Measurements from ENCODE around the gene PCDHGA6.

Gene PCDHGA6

DNA sequence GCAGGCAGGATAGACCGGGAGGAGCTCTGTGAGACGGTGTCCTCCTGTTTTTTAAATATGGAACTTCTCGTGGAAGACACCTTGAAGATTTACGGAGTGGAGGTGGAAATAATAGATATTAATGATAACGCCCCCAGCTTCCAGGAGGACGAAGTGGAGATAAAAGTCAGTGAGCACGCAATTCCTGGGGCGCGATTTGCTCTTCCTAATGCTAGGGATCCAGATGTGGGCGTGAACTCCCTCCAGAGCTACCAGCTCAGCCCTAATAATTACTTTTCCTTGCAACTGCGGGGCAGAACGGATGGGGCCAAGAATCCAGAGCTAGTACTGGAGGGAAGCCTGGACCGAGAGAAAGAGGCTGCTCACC, 47.8 kb downstream of the PCDHGA6 start:
- H3K27me3 ChIP-seq = peaks cover 100% of the 10 kb centered on the region
- peaks cover 17% of the 10 kb centered on the region in 2 experiments for H3K4me1 ChIP-seq (ENCODE audit: control insufficient read depth in 1 of 2, insufficient read depth in 1 of 2, low read depth in 1 of 2, low read length in 1 of 2)
- H3K36me3 ChIP-seq = no peaks in the 10 kb centered on the region
- peak overlapping the region; percentile 56 for H3K4me3 ChIP-seq (ENCODE audit: low read depth in 1 of 2, low read length in 1 of 2)
- TF ChIP-seq, protein P1, sequence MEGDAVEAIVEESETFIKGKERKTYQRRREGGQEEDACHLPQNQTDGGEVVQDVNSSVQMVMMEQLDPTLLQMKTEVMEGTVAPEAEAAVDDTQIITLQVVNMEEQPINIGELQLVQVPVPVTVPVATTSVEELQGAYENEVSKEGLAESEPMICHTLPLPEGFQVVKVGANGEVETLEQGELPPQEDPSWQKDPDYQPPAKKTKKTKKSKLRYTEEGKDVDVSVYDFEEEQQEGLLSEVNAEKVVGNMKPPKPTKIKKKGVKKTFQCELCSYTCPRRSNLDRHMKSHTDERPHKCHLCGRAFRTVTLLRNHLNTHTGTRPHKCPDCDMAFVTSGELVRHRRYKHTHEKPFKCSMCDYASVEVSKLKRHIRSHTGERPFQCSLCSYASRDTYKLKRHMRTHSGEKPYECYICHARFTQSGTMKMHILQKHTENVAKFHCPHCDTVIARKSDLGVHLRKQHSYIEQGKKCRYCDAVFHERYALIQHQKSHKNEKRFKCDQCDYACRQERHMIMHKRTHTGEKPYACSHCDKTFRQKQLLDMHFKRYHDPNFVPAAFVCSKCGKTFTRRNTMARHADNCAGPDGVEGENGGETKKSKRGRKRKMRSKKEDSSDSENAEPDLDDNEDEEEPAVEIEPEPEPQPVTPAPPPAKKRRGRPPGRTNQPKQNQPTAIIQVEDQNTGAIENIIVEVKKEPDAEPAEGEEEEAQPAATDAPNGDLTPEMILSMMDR (IDR thresholded peaks at IDR 0.05) = no peak
- peaks cover 8% of the 10 kb centered on the region for H3K9me3 ChIP-seq
- no peak overlapping the region for H3K27ac ChIP-seq

DNA sequence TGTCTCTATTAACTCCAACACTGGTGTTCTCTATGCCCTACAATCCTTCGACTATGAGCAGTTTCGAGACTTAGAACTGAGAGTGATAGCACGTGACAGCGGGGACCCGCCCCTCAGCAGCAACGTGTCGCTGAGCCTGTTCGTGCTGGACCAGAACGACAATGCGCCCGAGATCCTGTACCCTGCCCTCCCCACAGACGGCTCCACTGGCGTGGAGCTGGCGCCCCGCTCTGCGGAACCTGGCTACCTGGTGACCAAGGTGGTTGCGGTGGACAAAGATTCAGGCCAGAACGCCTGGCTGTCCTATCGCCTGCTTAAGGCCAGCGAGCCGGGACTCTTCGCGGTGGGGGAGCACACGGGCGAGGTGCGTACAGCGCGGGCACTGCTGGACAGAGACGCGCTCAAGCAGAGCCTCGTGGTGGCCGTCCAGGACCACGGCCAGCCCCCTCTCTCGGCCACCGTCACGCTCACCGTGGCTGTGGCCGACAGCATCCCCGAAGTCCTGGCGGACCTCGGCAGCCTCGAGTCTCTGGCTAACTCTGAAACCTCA, 49.1 kb downstream of the PCDHGA6 start:
- Histone ChIP-seq H3K4me1 (ENCODE audit: control insufficient read depth in 1 of 2, insufficient read depth in 1 of 2, low read depth in 1 of 2, low read length in 1 of 2) (peaks cover 11 to 12% of the 10 kb centered on the region in 2 experiments), H3K27ac (no peak overlapping the region), H3K36me3 (no peaks in the 10 kb centered on the region), H3K4me3 (ENCODE audit: low read depth in 1 of 2, low read length in 1 of 2) (no peak overlapping the region), H3K9me3 (peaks cover 8% of the 10 kb centered on the region), H3K27me3 (peaks cover 100% of the 10 kb centered on the region)
- TF ChIP-seq, protein P1 (IDR thresholded peaks at IDR 0.05) = no peak

DNA sequence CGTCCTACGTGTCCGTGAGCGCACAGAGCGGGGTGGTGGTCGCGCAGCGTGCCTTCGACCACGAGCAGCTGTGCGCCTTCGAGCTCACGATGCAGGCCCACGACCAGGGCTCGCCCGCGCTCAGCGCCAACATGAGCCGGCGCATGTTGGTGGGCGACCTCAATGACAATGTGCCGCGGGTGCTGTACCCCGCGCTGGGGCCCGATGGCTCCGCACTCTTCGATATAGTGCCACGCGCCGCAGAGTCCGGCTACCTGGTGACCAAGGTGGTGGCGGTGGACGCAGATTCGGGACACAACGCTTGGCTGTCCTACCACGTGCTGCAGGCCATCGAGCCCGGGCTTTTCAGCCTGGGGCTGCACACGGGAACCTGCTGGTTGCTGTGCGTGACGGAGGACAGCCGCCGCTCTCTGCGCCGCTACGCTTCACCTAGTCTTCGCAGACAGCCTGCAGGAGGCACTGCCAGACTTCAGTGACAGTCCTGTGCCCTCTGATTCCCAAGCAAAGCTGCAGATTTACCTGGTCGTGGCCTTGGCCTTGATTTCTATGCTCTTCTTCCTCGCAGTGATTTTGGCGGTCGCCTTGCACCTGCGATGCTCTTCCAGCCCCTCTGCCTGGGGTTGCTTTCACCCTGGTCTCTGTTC, 54.2 kb downstream of the PCDHGA6 start:
- Histone ChIP-seq H3K36me3 (no peaks in the 10 kb centered on the region), H3K4me3 (ENCODE audit: low read depth in 1 of 2, low read length in 1 of 2) (no peak overlapping the region), H3K4me1 (ENCODE audit: control insufficient read depth in 1 of 2, insufficient read depth in 1 of 2, low read depth in 1 of 2, low read length in 1 of 2) (peaks cover 11 to 13% of the 10 kb centered on the region in 2 experiments), H3K27me3 (peaks cover 100% of the 10 kb centered on the region), H3K9me3 (peaks cover 16% of the 10 kb centered on the region), H3K27ac (no peak overlapping the region)
- TF ChIP-seq, protein P1 (IDR thresholded peaks at IDR 0.05) = no peak

Data from neutrophil (primary cell).